GM06990 (cell line): ENCODE measurements around the gene GPR153.

ENCODE experiments used
- DNase-seq: peaks from one replicate; pipeline ENCODE4 v3.0.0-alpha.2; 2011; ENCODE audit not compliant: insufficient read length; ENCODE audit errors: extremely low read depth
- H3K27me3 ChIP-seq: replicated peaks from 2 replicates; pipeline ENCODE4 v1.6.0; 2011; ENCODE audit warnings: low read length; ENCODE audit not compliant: control insufficient read depth, insufficient read depth
- H3K36me3 ChIP-seq: 2 replicates; pipeline ENCODE4 v1.5.1; 2011; ENCODE audit warnings: low read length; ENCODE audit not compliant: control insufficient read depth, insufficient read depth
- H3K4me3 ChIP-seq: replicated peaks from 2 replicates; pipeline ENCODE4 v1.5.1; 2011; ENCODE audit warnings: low read depth, mild to moderate bottlenecking, control low read depth, low read length
- CTCF ChIP-seq: IDR thresholded peaks from 2 replicates; pipeline ENCODE4 v1.5.1; 2011; ENCODE audit warnings: low read length, control low read depth, mild to moderate bottlenecking, inconsistent platforms; ENCODE audit not compliant: insufficient read depth, poor library complexity, severe bottlenecking

Gene GPR153

GRCh38 chr1:6260433-6260934 is 414 bp downstream of the GPR153 start:
- DNase-seq: peak; percentile 36
- no peak for TF ChIP-seq CTCF
- Histone ChIP-seq H3K4me3 (peak overlapping the region; percentile 59), H3K36me3 (no peaks in the 10 kb centered on the region; the same call in 1 of the 2 replicates), H3K27me3 (no peaks in the 10 kb centered on the region; the same call in 1 of the 2 replicates)

- no peak for TF ChIP-seq CTCF
- DNase-seq: peak; percentile 85
- peak overlapping the region; percentile 59 for H3K4me3 ChIP-seq
- no peaks in the 10 kb centered on the region; the same call in 1 of the 2 replicates for H3K36me3 ChIP-seq
- H3K27me3 ChIP-seq: no peaks in the 10 kb centered on the region; the same call in 1 of the 2 replicates
Measured at GRCh38 chr1:6259491-6260362, 1.2 kb downstream of the GPR153 start.

- Histone ChIP-seq H3K4me3 (no peak overlapping the region), H3K27me3 (no peaks in the 10 kb centered on the region; the same call in 1 of the 2 replicates), H3K36me3 (no peaks in the 10 kb centered on the region; the same call in 1 of the 2 replicates)
- no peak for DNase-seq
- no peak for TF ChIP-seq CTCF
Measured at GRCh38 chr1:6258675-6259074, 2.2 kb downstream of the GPR153 start.

GRCh38 chr1:6257541-6258069 is 3.3 kb downstream of the GPR153 start:
- Histone ChIP-seq H3K4me3 (no peak overlapping the region), H3K27me3 (no peaks in the 10 kb centered on the region; the same call in 1 of the 2 replicates), H3K36me3 (no peaks in the 10 kb centered on the region)
- no peak for DNase-seq
- TF ChIP-seq CTCF: no peak

GRCh38 chr1:6256645-6257044 is 4.3 kb downstream of the GPR153 start:
- Histone ChIP-seq H3K4me3 (no peak overlapping the region), H3K27me3 (no peaks in the 10 kb centered on the region; the same call in 1 of the 2 replicates), H3K36me3 (no peaks in the 10 kb centered on the region)
- no peak for TF ChIP-seq CTCF
- DNase-seq: no peak
